ENCODE results near the gene PLCXD3. TPM values are rescaled to one million over a fixed set of nuclear protein-coding genes. Genes with fewer than 3 reads are reported as not detected.

PLCXD3 gene
- total and polyA plus RNA-seq, 9 of the 15 experiments (the other 6 are each of a cell fraction or from before 2014, with no cell fraction given) = not detected

GRCh38 chr5:41335596-41336181 is 174.7 kb downstream of the PLCXD3 start:
- Histone ChIP-seq H3K9ac (ENCODE audit: insufficient read depth in 1 of 2, low read depth in 2 of 2, low read length in 2 of 2) (no peak overlapping the region), H3K4me1 (replicated peaks in 1 of 2; ENCODE audit: control insufficient read depth in 2 of 2, insufficient read depth in 2 of 2, low read length in 2 of 2) (no peaks in the 10 kb centered on the region), H3K4me3 (no peak overlapping the region), H3K9me1 (ENCODE audit: control insufficient read depth, insufficient read depth, low read length) (no peaks in the 10 kb centered on the region), H3K36me3 (ENCODE audit: control insufficient read depth, insufficient read depth, low read length) (no peaks in the 10 kb centered on the region), H3K79me2 (ENCODE audit: control insufficient read depth, insufficient read depth, low read length) (no peaks in the 10 kb centered on the region), H3K27me3 (ENCODE audit: control insufficient read depth in 2 of 2, insufficient read depth in 2 of 2, low read length in 2 of 2) (no peaks in the 10 kb centered on the region), H3K27ac (ENCODE audit: extremely low read depth, low read depth, low read length) (no peak overlapping the region), H3K4me2 (ENCODE audit: insufficient read depth, low read length) (no peak overlapping the region), H3K9me3 (replicated peaks; ENCODE audit: control insufficient read depth, insufficient read depth, low read depth, low read length) (no peaks in the 10 kb centered on the region), H2AFZ (ENCODE audit: low read depth, low read length) (no peak overlapping the region), H4K20me1 (replicated peaks; ENCODE audit: control insufficient read depth, insufficient read depth, low read length) (no peaks in the 10 kb centered on the region)
- ChIA-PET CTCF (ENCODE audit: low intra/inter-chr PET ratio) (interaction anchor here (0.6 kb wide), 1 partner anchor 1548 kb away, joined by 3 read pairs; no protein-coding TSS in a partner anchor), POLR2A (no interaction called here)
- no peak for DNase-seq (ENCODE audit: extremely low read depth in 1 of 4, low spot score in 3 of 4)
- ATAC-seq = no peak
- TF ChIP-seq POLR2AphosphoS2 (IDR thresholded peaks at IDR 0.05; ENCODE audit: low read length) = no peak
- BruUV-seq (replicated peaks) = no TSS peak
- intact Hi-C loops (cut with micrococcal nuclease) (no loop called here), in situ Hi-C loops (cut with MboI) (no loop called here)
- WGBS (ENCODE audit: insufficient coverage, low coverage, missing lambda C conversion rate) = under 1% methylated on average over 4 of the region's 4 CpGs
- no peak for FAIRE-seq

GRCh38 chr5:41334758-41335157 is 175.6 kb downstream of the PLCXD3 start:
- intact Hi-C loops (cut with micrococcal nuclease) (no loop called here), in situ Hi-C loops (cut with MboI) (no loop called here)
- Histone ChIP-seq H3K27ac (ENCODE audit: extremely low read depth, low read depth, low read length) (no peak overlapping the region), H3K9ac (ENCODE audit: insufficient read depth in 1 of 2, low read depth in 2 of 2, low read length in 2 of 2) (no peak overlapping the region), H3K79me2 (ENCODE audit: control insufficient read depth, insufficient read depth, low read length) (no peaks in the 10 kb centered on the region), H3K9me1 (ENCODE audit: control insufficient read depth, insufficient read depth, low read length) (no peaks in the 10 kb centered on the region), H3K4me3 (no peak overlapping the region), H3K27me3 (ENCODE audit: control insufficient read depth in 2 of 2, insufficient read depth in 2 of 2, low read length in 2 of 2) (no peaks in the 10 kb centered on the region), H4K20me1 (replicated peaks; ENCODE audit: control insufficient read depth, insufficient read depth, low read length) (no peaks in the 10 kb centered on the region), H3K9me3 (replicated peaks; ENCODE audit: control insufficient read depth, insufficient read depth, low read depth, low read length) (no peaks in the 10 kb centered on the region), H3K4me1 (replicated peaks in 1 of 2; ENCODE audit: control insufficient read depth in 2 of 2, insufficient read depth in 2 of 2, low read length in 2 of 2) (no peaks in the 10 kb centered on the region), H3K36me3 (ENCODE audit: control insufficient read depth, insufficient read depth, low read length) (no peaks in the 10 kb centered on the region), H3K4me2 (ENCODE audit: insufficient read depth, low read length) (no peak overlapping the region), H2AFZ (ENCODE audit: low read depth, low read length) (no peak overlapping the region)
- BruUV-seq (replicated peaks) = no TSS peak
- CTCF ChIA-PET (ENCODE audit: low intra/inter-chr PET ratio) = no interaction called here
- 0% methylated on average over 5 of the region's 5 CpGs for WGBS (ENCODE audit: insufficient coverage, low coverage, missing lambda C conversion rate)
- TF ChIP-seq ETS1 (conservative IDR thresholded peaks at IDR 0.05; ENCODE audit: control insufficient read depth, low read depth, low read length) (no peak), ZNF668 (CRISPR knock-in tag; IDR thresholded peaks at IDR 0.05) (no peak), BACH1 (tag; IDR thresholded peaks at IDR 0.05) (no peak)
- TF ChIP-seq, protein P1, sequence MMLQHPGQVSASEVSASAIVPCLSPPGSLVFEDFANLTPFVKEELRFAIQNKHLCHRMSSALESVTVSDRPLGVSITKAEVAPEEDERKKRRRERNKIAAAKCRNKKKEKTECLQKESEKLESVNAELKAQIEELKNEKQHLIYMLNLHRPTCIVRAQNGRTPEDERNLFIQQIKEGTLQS (IDR thresholded peaks at IDR 0.05) = no peak
- TF ChIP-seq, protein P1 (CRISPR knock-in tag; conservative IDR thresholded peaks at IDR 0.05) = no peak
- DNase-seq (ENCODE audit: extremely low read depth in 1 of 4, low spot score in 3 of 4) (no peak), ATAC-seq (no peak), FAIRE-seq (no peak)
- POLR2A ChIA-PET = no interaction called here

Data from K562 (cell line).